ENCODE data around the gene SNRPB.

The SNRPB gene

DNA sequence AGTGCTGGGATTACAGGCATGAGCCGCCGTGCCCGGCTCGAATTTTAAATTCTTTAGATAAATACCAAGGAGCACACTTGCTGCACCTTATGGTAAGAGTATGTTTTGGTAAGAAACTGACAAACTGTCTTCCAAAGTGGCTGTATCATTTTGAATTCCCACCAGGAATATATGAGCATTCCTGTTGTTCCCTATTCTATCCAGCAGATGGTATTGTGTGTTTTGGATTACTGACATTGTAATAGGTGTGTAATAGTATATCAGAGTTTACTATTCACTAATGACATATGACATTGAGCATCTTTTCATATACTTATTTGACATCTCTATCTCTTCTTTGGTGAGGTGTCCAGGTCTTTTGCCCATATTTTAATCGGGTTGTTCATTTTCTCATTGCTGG lies 49.3 kb downstream of the SNRPB start:
- peak; percentile 13 for DNase-seq (ENCODE audit: low read depth)
- TF ChIP-seq, protein P1, sequence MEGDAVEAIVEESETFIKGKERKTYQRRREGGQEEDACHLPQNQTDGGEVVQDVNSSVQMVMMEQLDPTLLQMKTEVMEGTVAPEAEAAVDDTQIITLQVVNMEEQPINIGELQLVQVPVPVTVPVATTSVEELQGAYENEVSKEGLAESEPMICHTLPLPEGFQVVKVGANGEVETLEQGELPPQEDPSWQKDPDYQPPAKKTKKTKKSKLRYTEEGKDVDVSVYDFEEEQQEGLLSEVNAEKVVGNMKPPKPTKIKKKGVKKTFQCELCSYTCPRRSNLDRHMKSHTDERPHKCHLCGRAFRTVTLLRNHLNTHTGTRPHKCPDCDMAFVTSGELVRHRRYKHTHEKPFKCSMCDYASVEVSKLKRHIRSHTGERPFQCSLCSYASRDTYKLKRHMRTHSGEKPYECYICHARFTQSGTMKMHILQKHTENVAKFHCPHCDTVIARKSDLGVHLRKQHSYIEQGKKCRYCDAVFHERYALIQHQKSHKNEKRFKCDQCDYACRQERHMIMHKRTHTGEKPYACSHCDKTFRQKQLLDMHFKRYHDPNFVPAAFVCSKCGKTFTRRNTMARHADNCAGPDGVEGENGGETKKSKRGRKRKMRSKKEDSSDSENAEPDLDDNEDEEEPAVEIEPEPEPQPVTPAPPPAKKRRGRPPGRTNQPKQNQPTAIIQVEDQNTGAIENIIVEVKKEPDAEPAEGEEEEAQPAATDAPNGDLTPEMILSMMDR (IDR thresholded peaks at IDR 0.05; ENCODE audit: insufficient read depth, low read depth, low read length, missing control alignments), result peak; percentile 26
- H3K4me3 ChIP-seq (ENCODE audit: low read length), result no peak overlapping the region

DNA sequence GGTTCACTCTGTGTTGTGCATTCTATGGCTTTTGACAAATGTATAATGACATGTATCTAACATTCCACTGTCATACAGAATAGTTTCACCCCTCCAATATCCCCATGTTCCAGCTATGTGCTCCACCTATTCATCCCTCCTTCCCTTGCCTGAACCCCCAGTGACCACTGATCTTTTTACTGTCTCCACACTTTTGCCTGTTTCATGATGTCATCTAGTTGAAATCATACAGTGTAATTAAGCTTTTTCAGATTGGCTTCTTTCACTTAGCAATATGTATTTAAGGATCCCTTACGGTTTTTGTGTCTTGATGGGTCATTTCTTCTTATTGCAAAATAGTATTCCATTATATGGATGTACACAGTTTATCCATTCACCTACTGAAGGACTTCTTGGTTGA lies 50.1 kb downstream of the SNRPB start:
- TF ChIP-seq, protein P1 (IDR thresholded peaks at IDR 0.05; ENCODE audit: insufficient read depth, low read depth, low read length, missing control alignments), result no peak
- no peak for DNase-seq (ENCODE audit: low read depth)
- no peak overlapping the region for H3K4me3 ChIP-seq (ENCODE audit: low read length)

DNA sequence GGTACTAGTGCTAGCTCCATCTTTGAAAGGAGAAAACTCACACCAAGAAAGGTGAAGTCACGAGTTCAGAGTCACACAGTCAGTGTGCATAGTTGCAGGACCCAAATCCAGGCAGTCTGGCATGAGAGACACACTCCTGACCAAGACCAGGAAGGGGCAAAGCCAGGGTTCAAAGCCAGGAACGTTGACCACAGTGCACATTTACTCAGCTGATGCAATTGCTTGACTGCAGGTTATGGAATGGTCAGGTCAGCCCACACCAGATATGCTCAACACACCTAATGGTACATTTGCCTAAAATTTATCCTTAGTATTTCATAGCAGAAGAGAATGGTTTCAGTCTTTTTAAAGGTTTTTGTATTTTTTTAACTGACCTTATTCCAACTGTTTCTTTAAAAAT lies 52.2 kb downstream of the SNRPB start:
- H3K4me3 ChIP-seq (ENCODE audit: low read length), result no peak overlapping the region
- no peak for DNase-seq (ENCODE audit: low read depth)
- TF ChIP-seq, protein P1 (IDR thresholded peaks at IDR 0.05; ENCODE audit: insufficient read depth, low read depth, low read length, missing control alignments), result no peak

DNA sequence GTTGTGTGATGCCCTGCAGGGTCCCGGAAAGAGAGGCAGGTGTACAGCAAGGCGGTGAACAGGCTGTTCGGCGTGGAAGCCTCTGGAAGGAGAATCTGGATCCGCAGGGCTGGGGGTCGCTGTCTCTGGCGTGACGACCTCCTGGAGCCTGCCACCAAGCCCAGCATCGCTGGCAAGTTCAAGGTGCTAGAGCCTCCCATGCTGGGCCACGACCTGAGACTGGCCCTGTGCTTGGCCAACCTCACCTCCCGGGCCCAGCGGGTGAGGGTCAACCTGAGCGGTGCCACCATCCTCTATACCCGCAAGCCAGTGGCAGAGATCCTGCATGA lies 53.4 kb downstream of the SNRPB start:
- TF ChIP-seq, protein P1 (IDR thresholded peaks at IDR 0.05; ENCODE audit: insufficient read depth, low read depth, low read length, missing control alignments), result no peak
- DNase-seq (ENCODE audit: low read depth), result no peak
- no peak overlapping the region for H3K4me3 ChIP-seq (ENCODE audit: low read length)

DNA sequence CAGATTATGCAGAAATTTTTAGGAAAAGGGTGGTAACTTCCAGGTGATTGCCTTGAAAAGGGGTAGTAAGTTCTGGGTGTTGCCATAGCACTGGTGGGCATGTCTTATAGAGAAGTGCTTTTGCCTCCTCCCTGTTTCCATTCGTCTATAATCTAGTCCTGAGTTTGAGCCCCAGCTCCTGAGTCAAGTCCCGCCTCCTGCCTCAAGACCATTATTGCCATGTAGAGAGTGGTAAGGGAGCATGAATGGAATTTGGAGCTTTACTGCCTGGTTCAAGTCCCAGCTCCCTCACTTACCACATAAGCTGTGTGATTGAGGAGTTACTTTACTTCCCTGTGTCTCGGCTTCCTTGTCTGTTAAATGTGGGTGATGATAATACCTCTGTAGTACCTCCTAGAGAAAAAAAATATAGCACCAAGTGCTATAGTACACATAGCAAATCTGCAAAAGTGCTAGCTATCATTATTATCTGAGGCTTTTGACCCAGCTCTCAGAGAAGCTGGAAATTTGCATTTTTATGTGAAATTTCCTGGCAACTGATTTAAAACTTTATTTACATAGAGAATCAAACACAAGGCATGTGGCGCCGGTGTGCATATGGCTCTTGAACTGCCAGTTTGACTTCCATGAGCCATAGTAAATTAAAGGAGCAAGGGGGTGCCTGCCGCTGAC lies 53.9 kb downstream of the SNRPB start:
- TF ChIP-seq, protein P1 (IDR thresholded peaks at IDR 0.05; ENCODE audit: insufficient read depth, low read depth, low read length, missing control alignments), result no peak
- no peak overlapping the region for H3K4me3 ChIP-seq (ENCODE audit: low read length)
- no peak for DNase-seq (ENCODE audit: low read depth)

Measured in epithelial cell of esophagus (primary cell).